Bronchial epithelial cell (primary cell): ENCODE measurements around the gene HIGD1A. TPM values are rescaled to one million over a fixed set of nuclear protein-coding genes. Genes with fewer than 3 reads are reported as not detected.

Experiments used
- DNase-seq: peaks from one replicate; pipeline ENCODE4 v3.0.0-alpha.2; 2010; ENCODE audit warnings: low read depth
- FAIRE-seq: peaks from 2 replicates; lab custom pipeline; 2011; peaks lifted over from hg19 to GRCh38; lab: Jason Lieb, UNC
- H3K27me3 ChIP-seq: 2 replicates; pipeline ENCODE4 v1.5.1; 2011; ENCODE audit warnings: low read length; ENCODE audit not compliant: control insufficient read depth, insufficient read depth
- H3K36me3 ChIP-seq: 2 replicates; pipeline ENCODE4 v1.5.1; 2011; ENCODE audit warnings: low read length; ENCODE audit not compliant: control insufficient read depth, insufficient read depth
- H3K4me3 ChIP-seq: 2 replicates; pipeline ENCODE4 v1.5.1; 2011; ENCODE audit warnings: mild to moderate bottlenecking, low read depth, low read length, control low read depth
- CTCF ChIP-seq: IDR thresholded peaks from 2 replicates; pipeline ENCODE4 v1.5.1; 2011; ENCODE audit warnings: mild to moderate bottlenecking, moderate library complexity, low read length, control low read depth, inconsistent platforms; ENCODE audit not compliant: insufficient read depth, severe bottlenecking
- total RNA-seq: library from RNA; depleted of rRNA; stranded (reverse); fragments of >200 nt; gene quantifications from 2 replicates; pipeline ENCODE4 v1.2.1, GENCODE V29; 2014

The HIGD1A gene
- total RNA-seq, 1 donor from 2014 or later, result 219 TPM

- DNase-seq (no peak), FAIRE-seq (no peak)
- no peaks in the 10 kb centered on the region for H3K27me3 ChIP-seq
- peaks cover 1% of the 10 kb centered on the region for H3K36me3 ChIP-seq
- H3K4me3 ChIP-seq, result no peak overlapping the region
- no peak for TF ChIP-seq CTCF
These were observed 3.2 kb downstream of the HIGD1A start for GRCh38 chr3:42801048-42801620.

DNA sequence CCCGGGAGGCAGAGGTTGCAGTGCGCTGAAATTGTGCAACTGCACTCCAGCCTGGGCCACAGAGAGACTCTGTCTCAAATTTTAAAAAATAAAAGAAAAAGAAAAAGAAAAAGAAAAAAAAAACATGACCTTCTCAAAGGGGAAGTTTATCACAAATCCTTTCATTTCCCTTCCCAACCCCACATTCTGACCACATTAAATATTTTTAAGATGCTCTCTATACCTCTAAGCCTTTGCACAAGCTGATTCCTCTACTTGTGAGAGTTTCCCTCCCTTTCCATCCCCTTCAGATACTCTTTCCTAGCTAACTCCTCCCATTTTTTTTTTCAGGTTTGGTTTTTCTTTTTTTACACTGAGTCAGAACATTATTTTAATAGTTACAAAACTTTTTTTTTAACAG is 4.0 kb downstream of the HIGD1A start:
- no peak for DNase-seq
- no peak for TF ChIP-seq CTCF
- H3K4me3 ChIP-seq, result no peak overlapping the region
- peaks cover 1% of the 10 kb centered on the region for H3K36me3 ChIP-seq
- no peaks in the 10 kb centered on the region for H3K27me3 ChIP-seq
- FAIRE-seq, result no peak

DNA sequence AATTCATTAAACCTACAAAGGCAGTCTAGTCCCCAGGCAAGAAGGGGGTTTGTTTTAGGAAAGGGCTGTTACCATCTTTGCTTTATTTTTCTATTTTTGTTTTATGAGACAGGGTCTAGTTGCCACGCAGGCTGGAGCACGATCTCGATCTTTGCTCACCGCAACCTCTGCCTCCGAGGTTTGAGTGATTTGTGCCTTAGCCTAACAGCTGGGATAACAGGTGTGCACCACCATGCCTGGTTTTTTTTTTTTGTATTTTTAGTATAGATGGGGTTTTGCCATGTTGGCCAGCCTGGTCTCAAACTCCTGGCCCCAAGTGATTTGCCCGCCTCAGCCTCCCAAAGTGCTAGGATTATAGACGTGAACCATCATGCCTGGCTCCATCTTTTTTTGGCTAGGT is 4.9 kb downstream of the HIGD1A start:
- no peak for DNase-seq
- H3K36me3 ChIP-seq, result peaks cover 1% of the 10 kb centered on the region
- FAIRE-seq, result no peak
- no peak overlapping the region for H3K4me3 ChIP-seq
- H3K27me3 ChIP-seq, result no peaks in the 10 kb centered on the region
- TF ChIP-seq CTCF, result no peak

DNA sequence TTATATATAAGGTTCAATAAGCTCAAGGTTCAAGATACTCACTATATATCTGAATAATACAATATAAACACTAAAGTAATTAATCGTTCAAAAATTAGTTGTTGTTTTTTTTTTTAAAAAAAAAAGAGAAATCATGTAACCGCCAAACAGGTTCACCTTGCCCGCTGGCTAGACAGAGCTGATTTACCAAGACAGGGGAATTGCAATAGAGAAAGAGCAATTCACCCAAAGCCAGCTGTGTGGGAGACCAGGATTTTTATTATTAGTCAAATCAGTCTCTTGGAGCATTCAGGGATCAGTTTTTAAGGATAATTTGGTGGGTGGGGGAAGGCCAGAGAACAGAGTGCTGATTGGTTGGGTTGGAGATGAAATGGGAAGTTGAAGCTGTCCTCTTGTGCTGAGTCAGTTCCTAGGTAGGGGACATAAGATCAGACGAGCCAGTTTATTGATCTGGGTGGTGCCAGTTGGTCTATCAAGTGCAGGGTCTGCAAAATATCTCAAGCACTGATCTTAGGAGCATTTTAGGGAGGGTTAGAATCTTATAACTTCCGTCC is 7.9 kb downstream of the HIGD1A start:
- peaks cover 3% of the 10 kb centered on the region for H3K36me3 ChIP-seq
- H3K4me3 ChIP-seq, result no peak overlapping the region
- DNase-seq (no peak), FAIRE-seq (no peak)
- no peak for TF ChIP-seq CTCF
- no peaks in the 10 kb centered on the region for H3K27me3 ChIP-seq

DNA sequence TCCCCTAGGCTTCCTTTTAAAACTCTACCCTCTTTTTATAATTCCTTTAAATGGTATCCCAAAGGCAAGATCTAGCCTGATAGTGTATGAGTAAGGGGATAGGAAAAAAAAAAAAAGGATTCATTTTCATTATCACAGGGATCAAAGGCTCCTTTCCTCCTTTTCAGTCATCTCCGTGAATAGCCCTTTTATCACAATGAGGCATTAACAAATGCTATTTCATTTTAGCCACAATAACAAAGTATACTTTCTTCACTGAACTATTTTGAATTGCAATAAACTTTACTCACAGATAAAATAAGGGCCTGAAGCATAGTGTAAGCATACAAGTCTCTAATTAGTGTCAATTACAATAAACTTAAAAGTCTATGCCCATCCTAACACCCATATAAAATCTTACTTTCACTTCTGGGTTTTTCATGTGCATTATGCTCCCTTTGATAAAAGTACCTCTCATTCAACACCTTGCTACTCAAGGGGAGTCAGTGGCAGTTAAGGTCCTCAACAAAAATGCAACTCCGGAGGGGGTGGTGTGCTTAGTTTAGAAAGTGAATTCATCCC is 8.6 kb downstream of the HIGD1A start:
- no peak for FAIRE-seq
- no peak for TF ChIP-seq CTCF

More for the DNA sequence above, 8.6 kb downstream of the HIGD1A start:
- H3K36me3 ChIP-seq, result peaks cover 2% of the 10 kb centered on the region
- DNase-seq, result no peak
- no peaks in the 10 kb centered on the region for H3K27me3 ChIP-seq
- no peak overlapping the region for H3K4me3 ChIP-seq
